K562 treated with DMSO at 1 percent for 48 hours (cell line): ENCODE measurements around the gene TRAPPC2L. TPM values are rescaled to one million over a fixed set of nuclear protein-coding genes. Genes with fewer than 3 reads are reported as not detected.

ENCODE experiments used
- total RNA-seq: library from RNA; unstranded; fragments of 300-600 nt; gene quantifications from 2 replicates; pipeline ENCODE4 v1.2.3, GENCODE V29; 2022; ENCODE audit warnings: low replicate concordance; ENCODE audit errors: extremely low read depth

TRAPPC2L gene, protein sequence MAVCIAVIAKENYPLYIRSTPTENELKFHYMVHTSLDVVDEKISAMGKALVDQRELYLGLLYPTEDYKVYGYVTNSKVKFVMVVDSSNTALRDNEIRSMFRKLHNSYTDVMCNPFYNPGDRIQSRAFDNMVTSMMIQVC
- total RNA-seq, result not detected in 2 replicates

GRCh38 chr16:88856828-88857727, at the start of gene TRAPPC2L, which contains the start of gene GALNS:
Gene TRAPPC2L, plus strand, starts transcription at chr16:88857127. Its CDS starts 24 bp downstream, at chr16:88857151.
Gene GALNS, minus strand, starts transcription at chr16:88856947. Its CDS starts 70 bp downstream, at chr16:88856877.

DNA sequence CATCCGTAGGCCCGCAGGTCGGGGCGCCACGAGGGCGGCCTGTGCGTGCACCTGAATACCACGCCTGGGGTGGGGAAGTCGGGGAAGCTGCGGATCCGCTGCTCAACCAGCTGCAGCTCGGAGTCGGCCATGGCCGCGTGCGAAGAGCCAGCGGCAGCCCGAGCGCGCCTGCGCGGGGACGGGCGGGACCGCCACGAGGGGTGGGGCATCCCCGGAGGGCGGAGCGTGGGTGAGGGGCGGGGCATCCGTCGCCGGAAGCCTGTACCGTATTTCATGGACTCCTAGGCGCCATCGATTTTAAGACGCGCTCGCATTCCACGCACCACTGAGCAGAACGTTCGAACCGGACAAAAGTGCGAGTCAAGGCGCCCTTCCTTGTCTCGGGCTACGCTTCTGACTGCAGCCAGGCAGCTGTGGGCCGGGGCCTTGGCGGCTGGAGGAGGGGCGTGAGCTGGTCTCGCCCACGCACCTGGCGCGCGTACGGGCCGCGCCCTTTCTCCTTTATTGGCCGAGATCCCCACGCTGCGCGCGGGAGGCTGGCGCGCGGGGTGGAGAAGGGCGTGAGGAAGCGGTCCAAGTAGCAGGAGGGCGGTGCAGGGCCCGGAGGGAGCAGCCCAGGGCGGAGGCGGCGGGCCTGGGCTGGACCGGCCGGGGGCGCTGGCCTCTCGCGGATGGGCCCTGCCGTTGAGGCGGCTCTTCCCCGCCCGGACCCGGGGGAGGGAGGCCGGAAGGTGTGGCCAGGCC, 45.0 kb upstream of the TRAPPC2L start, which contains the start of gene APRT:
TSS of gene APRT (minus strand) at position 160 of the 744 bp plus-strand sequence. CDS start at position 131, 29 bp downstream.

DNA sequence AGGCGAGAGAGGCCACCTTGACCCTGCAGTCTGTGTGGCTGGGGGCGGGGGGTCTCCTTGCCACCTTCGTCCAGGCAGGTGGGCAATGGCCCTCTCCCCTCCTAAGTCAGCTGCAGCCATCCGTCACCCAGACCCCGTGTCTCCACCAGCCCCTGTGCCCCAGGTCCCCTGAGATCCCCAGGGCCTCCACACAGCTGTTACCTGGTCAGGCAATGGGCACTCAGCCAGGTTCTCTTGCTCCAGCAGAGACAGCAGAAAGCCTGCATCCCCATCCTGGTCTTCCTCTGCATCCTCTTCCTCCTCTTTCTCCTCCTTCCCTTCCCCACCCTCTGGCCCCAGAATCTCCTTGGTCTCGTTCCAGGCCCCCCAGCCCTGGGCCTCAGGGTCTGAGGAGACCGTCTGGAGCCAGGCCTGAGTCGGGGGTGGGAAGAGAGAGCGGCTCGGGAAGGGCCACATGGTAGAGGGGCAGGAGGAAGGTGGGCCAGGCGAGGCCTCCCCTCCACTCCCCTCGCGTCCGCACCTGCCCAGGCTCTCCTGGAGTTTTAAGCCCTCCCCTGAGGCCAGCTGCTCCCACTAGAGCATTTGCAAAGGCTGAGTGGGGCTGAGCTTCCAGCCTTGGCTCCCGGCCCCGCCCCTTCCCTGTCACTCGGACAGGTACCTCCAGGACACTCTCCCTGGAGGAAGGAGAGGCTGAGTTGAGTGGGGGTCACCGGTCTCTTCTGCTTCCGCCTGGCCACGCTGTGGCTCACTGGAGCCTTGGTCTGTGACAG, 9.4 kb downstream of the TRAPPC2L start, which contains the start of gene PABPN1L:
TSS of gene PABPN1L (minus strand) at position 510 of the 770 bp plus-strand sequence. CDS start at position 456, 54 bp downstream.

Other genes with a start within 250 kb of the TRAPPC2L start
- not detected in 2 replicates for gene IL17C, start 218.6 kb upstream of the TRAPPC2L start, total RNA-seq
- gene CYBA, start 206.1 kb upstream of the TRAPPC2L start, total RNA-seq, result not detected in 2 replicates
- gene MVD, start 194.0 kb upstream of the TRAPPC2L start, total RNA-seq, result not detected in 2 replicates
- gene SNAI3, start 170.6 kb upstream of the TRAPPC2L start, total RNA-seq, result not detected in 2 replicates
- gene RNF166, start 150.7 kb upstream of the TRAPPC2L start, total RNA-seq, result not detected in 2 replicates
- gene CTU2, start 150.6 kb upstream of the TRAPPC2L start, total RNA-seq, result not detected in 2 replicates
- gene PIEZO1, start 71.9 kb upstream of the TRAPPC2L start, total RNA-seq, result 110 and 162 TPM in 2 replicates
- gene CDT1, start 53.3 kb upstream of the TRAPPC2L start, total RNA-seq, result 838 TPM in 1 of 2 replicates, not detected in the other
- not detected in 2 replicates for gene APRT, start 45.2 kb upstream of the TRAPPC2L start, total RNA-seq
- gene GALNS, start 180 bp upstream of the TRAPPC2L start, total RNA-seq, result not detected in 2 replicates
- gene PABPN1L, start 9.5 kb downstream of the TRAPPC2L start, total RNA-seq, result not detected in 2 replicates
- not detected in 2 replicates for gene CBFA2T3, start 120.1 kb downstream of the TRAPPC2L start, total RNA-seq
- not detected in 2 replicates for gene ACSF3, start 236.7 kb downstream of the TRAPPC2L start, total RNA-seq